ENCODE data around the gene SORCS1.

- TF ChIP-seq CTCF (IDR thresholded peaks at IDR 0.05; ENCODE audit: low read length) = no peak
- no peak for TF ChIP-seq EZH2phosphoT487 (IDR thresholded peaks at IDR 0.05; ENCODE audit: low read length)
- no peak for TF ChIP-seq EZH2 (optimal IDR thresholded peaks at IDR 0.05; ENCODE audit: low read depth, low read length)
Measured at GRCh38 chr10:106973288-106973687, 191.2 kb downstream of the SORCS1 start.
